WTC11 (cell line): ENCODE data around the gene MPHOSPH10.
"Not testable (repeated sequence)": the region's sequence is repeated elsewhere in the genome, so short reads cannot be mapped to it uniquely, and the experiment has no call there.

Experiments used
- CBFB ChIP-seq: sonication (generic); formaldehyde crosslinking; IDR thresholded peaks from 2 replicates; pipeline ENCODE4 v1.8.1; 2022; ENCODE audit warnings: mild to moderate bottlenecking, low read depth, missing genetic modification reagents
- CREB1 ChIP-seq: sonication (generic); formaldehyde crosslinking; IDR thresholded peaks from 2 replicates; pipeline ENCODE4 v1.8.0; 2023; ENCODE audit warnings: mild to moderate bottlenecking, missing genetic modification reagents
- ETV6 ChIP-seq: sonication (generic); formaldehyde crosslinking; IDR thresholded peaks from 2 replicates; pipeline ENCODE4 v1.8.1; 2022; ENCODE audit warnings: mild to moderate bottlenecking, missing genetic modification reagents
- NR2C2 ChIP-seq: sonication (generic); formaldehyde crosslinking; IDR thresholded peaks from 2 replicates; pipeline ENCODE4 v1.8.0; 2022; ENCODE audit warnings: mild to moderate bottlenecking, missing genetic modification reagents
- SP1 ChIP-seq: sonication (generic); formaldehyde crosslinking; conservative IDR thresholded peaks from 2 replicates; pipeline ENCODE4 v1.8.1; 2022; ENCODE audit warnings: missing genetic modification reagents
- TF ChIP-seq, protein P1 (sequence below): fragments of 200-600 bp; IDR thresholded peaks from 2 replicates; pipeline ENCODE4 v1.8.0; 2022; ENCODE audit warnings: antibody characterized with exemption
- TF ChIP-seq, protein P2 (sequence below): sonication (generic); formaldehyde crosslinking; IDR thresholded peaks from 2 replicates; pipeline ENCODE4 v1.8.1; 2023; ENCODE audit warnings: mild to moderate bottlenecking, missing genetic modification reagents
- TF ChIP-seq, protein P3 (sequence below): sonication (generic); formaldehyde crosslinking; IDR thresholded peaks from 2 replicates; pipeline ENCODE4 v1.8.1; 2022; ENCODE audit warnings: low read depth, missing genetic modification reagents, borderline replicate concordance
- TF ChIP-seq, protein P4 (sequence below): sonication (generic); formaldehyde crosslinking; IDR thresholded peaks from 2 replicates; pipeline ENCODE4 v1.8.1; 2023; ENCODE audit warnings: mild to moderate bottlenecking, moderate library complexity, missing genetic modification reagents

DNA sequence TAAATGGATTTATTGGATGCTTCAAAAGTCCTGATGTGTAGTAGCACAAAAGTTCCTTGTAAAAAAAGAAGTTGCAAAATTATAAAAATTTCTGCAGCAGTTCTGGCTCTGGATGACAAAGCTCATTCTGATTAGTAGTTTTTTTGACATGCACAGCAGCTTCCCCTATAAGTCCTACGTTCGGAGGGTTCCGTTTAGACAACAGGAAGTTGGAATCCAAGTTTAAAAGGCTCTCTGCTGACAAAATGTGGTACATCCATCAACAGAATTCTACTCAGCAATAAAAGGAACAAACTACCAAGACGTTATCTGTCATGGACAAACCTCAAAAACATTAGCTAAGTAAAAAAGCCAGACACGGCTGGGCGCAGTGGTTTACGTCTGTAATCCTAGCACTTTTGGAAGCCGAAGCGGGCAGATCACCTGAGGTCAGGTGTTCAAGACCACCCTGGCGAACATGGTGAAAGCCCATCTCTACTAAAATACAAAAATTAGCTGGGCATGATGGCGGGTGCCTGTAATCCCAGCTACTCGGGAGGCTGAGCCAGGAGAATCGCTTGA is 46.6 kb upstream of the MPHOSPH10 start:
- TF ChIP-seq, protein P1, sequence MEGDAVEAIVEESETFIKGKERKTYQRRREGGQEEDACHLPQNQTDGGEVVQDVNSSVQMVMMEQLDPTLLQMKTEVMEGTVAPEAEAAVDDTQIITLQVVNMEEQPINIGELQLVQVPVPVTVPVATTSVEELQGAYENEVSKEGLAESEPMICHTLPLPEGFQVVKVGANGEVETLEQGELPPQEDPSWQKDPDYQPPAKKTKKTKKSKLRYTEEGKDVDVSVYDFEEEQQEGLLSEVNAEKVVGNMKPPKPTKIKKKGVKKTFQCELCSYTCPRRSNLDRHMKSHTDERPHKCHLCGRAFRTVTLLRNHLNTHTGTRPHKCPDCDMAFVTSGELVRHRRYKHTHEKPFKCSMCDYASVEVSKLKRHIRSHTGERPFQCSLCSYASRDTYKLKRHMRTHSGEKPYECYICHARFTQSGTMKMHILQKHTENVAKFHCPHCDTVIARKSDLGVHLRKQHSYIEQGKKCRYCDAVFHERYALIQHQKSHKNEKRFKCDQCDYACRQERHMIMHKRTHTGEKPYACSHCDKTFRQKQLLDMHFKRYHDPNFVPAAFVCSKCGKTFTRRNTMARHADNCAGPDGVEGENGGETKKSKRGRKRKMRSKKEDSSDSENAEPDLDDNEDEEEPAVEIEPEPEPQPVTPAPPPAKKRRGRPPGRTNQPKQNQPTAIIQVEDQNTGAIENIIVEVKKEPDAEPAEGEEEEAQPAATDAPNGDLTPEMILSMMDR = not testable (repeated sequence)
- TF ChIP-seq ETV6 (CRISPR knock-in tag); SP1; CBFB (CRISPR knock-in tag); CREB1 (CRISPR knock-in tag); NR2C2 (CRISPR knock-in tag): not testable (repeated sequence)
- TF ChIP-seq, protein P2, sequence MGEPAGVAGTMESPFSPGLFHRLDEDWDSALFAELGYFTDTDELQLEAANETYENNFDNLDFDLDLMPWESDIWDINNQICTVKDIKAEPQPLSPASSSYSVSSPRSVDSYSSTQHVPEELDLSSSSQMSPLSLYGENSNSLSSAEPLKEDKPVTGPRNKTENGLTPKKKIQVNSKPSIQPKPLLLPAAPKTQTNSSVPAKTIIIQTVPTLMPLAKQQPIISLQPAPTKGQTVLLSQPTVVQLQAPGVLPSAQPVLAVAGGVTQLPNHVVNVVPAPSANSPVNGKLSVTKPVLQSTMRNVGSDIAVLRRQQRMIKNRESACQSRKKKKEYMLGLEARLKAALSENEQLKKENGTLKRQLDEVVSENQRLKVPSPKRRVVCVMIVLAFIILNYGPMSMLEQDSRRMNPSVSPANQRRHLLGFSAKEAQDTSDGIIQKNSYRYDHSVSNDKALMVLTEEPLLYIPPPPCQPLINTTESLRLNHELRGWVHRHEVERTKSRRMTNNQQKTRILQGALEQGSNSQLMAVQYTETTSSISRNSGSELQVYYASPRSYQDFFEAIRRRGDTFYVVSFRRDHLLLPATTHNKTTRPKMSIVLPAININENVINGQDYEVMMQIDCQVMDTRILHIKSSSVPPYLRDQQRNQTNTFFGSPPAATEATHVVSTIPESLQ (CRISPR knock-in tag) = not testable (repeated sequence)
- TF ChIP-seq, protein P3, sequence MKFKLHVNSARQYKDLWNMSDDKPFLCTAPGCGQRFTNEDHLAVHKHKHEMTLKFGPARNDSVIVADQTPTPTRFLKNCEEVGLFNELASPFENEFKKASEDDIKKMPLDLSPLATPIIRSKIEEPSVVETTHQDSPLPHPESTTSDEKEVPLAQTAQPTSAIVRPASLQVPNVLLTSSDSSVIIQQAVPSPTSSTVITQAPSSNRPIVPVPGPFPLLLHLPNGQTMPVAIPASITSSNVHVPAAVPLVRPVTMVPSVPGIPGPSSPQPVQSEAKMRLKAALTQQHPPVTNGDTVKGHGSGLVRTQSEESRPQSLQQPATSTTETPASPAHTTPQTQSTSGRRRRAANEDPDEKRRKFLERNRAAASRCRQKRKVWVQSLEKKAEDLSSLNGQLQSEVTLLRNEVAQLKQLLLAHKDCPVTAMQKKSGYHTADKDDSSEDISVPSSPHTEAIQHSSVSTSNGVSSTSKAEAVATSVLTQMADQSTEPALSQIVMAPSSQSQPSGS = not testable (repeated sequence)
- TF ChIP-seq, protein P4, sequence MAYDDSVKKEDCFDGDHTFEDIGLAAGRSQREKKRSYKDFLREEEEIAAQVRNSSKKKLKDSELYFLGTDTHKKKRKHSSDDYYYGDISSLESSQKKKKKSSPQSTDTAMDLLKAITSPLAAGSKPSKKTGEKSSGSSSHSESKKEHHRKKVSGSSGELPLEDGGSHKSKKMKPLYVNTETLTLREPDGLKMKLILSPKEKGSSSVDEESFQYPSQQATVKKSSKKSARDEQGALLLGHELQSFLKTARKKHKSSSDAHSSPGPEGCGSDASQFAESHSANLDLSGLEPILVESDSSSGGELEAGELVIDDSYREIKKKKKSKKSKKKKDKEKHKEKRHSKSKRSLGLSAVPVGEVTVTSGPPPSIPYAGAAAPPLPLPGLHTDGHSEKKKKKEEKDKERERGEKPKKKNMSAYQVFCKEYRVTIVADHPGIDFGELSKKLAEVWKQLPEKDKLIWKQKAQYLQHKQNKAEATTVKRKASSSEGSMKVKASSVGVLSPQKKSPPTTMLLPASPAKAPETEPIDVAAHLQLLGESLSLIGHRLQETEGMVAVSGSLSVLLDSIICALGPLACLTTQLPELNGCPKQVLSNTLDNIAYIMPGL (CRISPR knock-in tag) = not testable (repeated sequence)
